Hepatic stellate cell (primary cell): ENCODE measurements around the gene RHOXF2.

Source experiments
- DNase-seq: peaks from one replicate; pipeline ENCODE4 v3.0.0; 2011; ENCODE audit warnings: low spot score

RHOXF2 gene

DNA sequence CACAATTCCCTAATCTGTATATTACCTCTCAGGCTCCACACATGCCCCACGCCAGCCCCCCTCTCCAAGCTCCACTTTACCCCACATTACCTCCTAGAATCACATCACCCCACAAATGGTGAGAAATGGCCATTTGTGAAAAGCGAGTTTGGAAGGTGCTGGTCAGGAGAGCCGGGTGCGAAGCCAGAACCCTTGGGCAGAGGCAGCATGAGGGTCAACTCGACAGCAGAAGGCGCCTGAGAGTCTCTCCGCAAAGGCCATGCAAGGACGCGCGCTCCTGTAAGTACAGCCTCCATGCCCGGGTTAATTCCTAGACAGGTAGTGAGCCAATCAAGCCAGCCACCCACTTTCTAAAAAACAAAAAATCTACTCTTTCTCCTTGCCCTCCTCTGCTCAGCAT lies 42.4 kb downstream of the RHOXF2 start:
- DNase-seq = no peak

DNA sequence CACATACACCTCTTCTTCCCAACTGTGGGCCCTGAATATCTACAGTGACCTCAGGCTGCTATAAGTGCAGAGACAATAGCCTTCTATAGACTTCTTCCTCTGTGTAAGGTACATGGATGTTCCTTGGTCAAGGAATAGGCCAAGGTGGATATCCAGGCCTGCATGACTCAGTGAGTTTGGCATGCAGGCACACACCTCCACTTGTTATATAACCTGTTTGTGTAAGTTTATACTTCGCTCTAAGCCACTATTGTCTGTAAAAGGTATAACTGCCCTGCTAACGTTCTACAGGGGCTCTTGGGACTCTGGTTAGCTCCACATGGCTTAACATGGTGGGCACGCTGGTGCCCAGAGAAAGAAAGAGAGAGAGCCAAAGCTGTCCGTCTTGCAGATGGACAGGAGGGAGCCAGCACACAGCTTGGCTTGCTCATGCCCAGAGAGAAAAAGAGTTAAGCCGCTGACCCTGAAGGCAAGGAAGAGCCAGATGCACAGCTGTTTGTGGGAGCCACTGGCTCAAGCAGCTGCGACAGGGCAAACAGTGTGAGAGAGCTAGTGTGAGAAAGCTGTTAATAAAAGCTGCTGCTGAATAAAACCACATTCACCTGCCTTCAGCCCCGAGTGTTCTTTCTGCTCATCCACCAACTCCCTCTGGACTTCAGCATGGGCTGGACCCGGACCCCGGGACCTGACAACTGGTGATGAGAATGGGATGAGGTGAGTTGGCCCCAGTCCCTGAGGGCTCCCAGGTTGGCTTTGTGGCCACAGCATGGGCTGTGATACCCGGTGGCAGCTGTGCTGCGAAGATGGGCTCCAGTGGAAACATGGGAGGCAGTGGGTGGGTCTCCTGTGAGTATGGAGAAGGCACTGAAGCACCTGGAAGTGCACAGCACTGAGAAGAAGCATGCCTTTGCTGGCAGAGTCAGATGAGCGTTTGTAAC lies 47.7 kb downstream of the RHOXF2 start:
- DNase-seq = no peak

DNA sequence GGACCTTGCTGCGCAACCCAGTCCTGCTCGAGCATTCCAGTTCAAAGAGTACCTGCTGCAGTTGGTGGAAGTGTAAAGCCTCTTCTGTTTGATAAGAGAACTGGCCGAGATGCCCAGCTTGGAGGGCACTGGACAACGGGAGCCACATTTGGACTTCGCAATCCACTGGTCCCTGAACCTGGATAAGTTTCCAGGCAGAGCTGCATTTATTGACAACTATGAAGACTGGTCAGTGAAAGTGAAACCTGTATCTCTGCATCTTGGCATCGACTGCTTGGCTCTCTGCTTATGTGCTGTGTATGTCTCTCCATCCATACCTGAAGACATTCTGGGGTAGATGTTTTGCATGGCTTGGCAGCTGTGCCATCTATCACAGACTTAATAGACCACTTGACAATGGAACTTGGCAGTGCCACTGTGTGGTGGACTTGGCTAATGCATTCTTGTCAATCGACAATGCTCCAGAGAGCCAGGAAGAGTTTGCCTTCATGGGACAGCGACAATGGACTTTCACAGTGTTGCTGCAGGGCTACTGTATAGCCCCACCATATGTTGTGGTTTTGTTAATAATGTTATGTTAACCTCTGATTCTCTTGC lies 48.7 kb downstream of the RHOXF2 start:
- DNase-seq = no peak

DNA sequence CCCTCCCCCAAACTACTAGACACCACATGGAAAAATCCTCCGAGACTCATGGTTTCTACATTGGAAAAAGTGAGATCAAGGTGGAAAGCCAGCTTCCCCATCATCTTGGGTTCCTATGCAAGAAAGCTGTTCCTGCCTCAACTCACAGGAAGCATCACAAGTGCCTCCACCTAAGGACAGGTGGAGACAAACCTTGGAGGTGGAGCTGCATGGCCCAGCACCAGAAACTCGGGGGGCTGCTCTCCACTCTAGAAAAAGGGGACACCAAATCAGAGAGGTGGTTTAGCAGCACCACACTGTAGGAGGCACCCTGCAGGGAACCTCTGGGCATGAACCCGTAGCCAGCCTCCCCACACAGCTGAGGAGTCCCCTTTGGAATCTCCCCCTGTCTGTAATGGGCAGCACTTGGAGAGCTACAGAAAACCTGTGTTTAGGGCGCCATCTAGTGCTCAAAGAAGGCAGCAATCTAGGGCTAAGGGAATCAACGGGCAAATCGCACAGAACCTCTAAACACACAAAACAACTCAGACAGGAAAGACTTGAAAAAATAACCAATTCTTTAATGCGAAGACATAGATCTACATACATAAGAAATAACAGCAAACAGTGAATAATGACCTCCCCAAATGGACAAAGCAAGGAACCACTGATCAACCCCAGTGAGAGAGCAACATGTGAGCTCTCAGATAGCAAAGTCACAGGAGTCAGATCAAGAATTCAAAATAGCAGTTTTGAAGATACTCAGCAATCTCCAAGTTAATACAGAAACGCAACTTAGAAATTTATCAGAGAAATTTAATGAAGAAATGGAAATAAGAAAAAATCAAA lies 55.2 kb downstream of the RHOXF2 start:
- DNase-seq = peak; percentile 51
